ENCODE measurements around the gene FBRS.

DNA sequence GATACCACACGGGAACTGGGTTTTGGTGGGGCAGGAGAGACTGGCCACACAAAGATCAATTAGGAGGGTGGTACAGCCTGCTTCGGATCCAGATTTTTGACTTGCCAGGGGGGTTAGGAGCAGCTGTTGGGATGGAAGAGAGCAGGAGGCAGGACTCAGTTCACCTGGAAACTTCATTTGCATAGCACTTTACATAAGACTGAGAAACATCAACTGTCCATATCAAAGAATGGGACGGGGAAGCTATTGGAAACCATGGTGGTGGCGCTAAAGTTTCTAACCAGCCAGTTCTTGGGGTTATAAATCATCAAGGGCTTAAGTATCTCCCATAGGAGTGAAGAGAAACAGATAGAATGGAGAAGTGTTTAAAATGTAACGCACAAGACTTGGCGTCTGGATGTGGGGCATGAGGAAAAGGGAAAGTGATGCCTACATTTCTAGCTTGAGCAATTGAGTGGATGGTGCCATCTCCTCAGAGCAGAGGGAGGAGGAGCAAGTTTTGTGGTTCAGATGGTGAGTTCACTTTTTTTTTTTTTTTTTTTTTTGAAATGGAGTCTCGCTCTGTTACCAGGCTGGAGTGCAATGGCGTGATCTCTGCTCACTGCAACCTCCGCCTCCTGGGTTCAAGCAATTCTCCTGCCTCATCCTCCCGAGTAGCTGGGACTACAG, 34.3 kb downstream of the FBRS start:
- no peak for TF ChIP-seq POLR2A (IDR thresholded peaks at IDR 0.05)
- TF ChIP-seq, protein P1, sequence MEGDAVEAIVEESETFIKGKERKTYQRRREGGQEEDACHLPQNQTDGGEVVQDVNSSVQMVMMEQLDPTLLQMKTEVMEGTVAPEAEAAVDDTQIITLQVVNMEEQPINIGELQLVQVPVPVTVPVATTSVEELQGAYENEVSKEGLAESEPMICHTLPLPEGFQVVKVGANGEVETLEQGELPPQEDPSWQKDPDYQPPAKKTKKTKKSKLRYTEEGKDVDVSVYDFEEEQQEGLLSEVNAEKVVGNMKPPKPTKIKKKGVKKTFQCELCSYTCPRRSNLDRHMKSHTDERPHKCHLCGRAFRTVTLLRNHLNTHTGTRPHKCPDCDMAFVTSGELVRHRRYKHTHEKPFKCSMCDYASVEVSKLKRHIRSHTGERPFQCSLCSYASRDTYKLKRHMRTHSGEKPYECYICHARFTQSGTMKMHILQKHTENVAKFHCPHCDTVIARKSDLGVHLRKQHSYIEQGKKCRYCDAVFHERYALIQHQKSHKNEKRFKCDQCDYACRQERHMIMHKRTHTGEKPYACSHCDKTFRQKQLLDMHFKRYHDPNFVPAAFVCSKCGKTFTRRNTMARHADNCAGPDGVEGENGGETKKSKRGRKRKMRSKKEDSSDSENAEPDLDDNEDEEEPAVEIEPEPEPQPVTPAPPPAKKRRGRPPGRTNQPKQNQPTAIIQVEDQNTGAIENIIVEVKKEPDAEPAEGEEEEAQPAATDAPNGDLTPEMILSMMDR (IDR thresholded peaks at IDR 0.05), result no peak
- no peak for TF ChIP-seq EP300 (IDR thresholded peaks at IDR 0.05)
